ENCODE measurements around the gene IGSF8.

GRCh38 chr1:160097151-160097910 lies 1.1 kb downstream of the IGSF8 start:
- TF ChIP-seq RFX5 (IDR thresholded peaks at IDR 0.05), result no peak
- TF ChIP-seq TP53 (CRISPR knock-in tag; IDR thresholded peaks at IDR 0.05), result no peak
- TF ChIP-seq HDAC2 (IDR thresholded peaks at IDR 0.05), result no peak
- TF ChIP-seq RNF2 (IDR thresholded peaks at IDR 0.05; ENCODE audit: borderline replicate concordance, low read depth), result no peak
- no peak for TF ChIP-seq GATA3 (IDR thresholded peaks at IDR 0.05; ENCODE audit: borderline replicate concordance)
- no peak for TF ChIP-seq POLR2AphosphoS2 (conservative IDR thresholded peaks at IDR 0.05; ENCODE audit: low read length)
- TF ChIP-seq FOSL2 (IDR thresholded peaks at IDR 0.05), result no peak
- TF ChIP-seq FOSL2 (CRISPR knock-in tag; IDR thresholded peaks at IDR 0.05), result no peak
- no peak for TF ChIP-seq JUN (IDR thresholded peaks at IDR 0.05)
- no peak for TF ChIP-seq CTCF (IDR thresholded peaks at IDR 0.05)
- TF ChIP-seq NPAS2 (CRISPR knock-in tag; IDR thresholded peaks at IDR 0.05; ENCODE audit: borderline replicate concordance), result no peak
- TF ChIP-seq ESRRA (IDR thresholded peaks at IDR 0.05; ENCODE audit: borderline replicate concordance, low read length), result no peak
- no peak for TF ChIP-seq POLR2A (IDR thresholded peaks at IDR 0.05; ENCODE audit: low read length)
- no peak for TF ChIP-seq KDM1A (IDR thresholded peaks at IDR 0.05; ENCODE audit: low read depth)

All from A549 (cell line).